T47D (cell line): ENCODE results near the gene DIP2C.

ENCODE experiments used
- DNase-seq, 2 experiments: peaks; one replicate each; pipeline versions ENCODE4 v3.0.0 to v3.0.0-alpha.2; 2011 to 2012; ENCODE audit warnings: low read depth in 1 of 2, low spot score in 1 of 2
- JUND ChIP-seq: IDR thresholded peaks from 2 replicates; pipeline ENCODE4 v1.6.1; 2012; ENCODE audit warnings: low read depth
- in situ Hi-C: cut with HindIII; loops from 2 replicates; pipeline ENCODE4 v1.10.0; 2016; ENCODE audit warnings: low sequenced_read_pairs, low pct_unique_long_range_greater_than_20kb

The DIP2C gene

DNA sequence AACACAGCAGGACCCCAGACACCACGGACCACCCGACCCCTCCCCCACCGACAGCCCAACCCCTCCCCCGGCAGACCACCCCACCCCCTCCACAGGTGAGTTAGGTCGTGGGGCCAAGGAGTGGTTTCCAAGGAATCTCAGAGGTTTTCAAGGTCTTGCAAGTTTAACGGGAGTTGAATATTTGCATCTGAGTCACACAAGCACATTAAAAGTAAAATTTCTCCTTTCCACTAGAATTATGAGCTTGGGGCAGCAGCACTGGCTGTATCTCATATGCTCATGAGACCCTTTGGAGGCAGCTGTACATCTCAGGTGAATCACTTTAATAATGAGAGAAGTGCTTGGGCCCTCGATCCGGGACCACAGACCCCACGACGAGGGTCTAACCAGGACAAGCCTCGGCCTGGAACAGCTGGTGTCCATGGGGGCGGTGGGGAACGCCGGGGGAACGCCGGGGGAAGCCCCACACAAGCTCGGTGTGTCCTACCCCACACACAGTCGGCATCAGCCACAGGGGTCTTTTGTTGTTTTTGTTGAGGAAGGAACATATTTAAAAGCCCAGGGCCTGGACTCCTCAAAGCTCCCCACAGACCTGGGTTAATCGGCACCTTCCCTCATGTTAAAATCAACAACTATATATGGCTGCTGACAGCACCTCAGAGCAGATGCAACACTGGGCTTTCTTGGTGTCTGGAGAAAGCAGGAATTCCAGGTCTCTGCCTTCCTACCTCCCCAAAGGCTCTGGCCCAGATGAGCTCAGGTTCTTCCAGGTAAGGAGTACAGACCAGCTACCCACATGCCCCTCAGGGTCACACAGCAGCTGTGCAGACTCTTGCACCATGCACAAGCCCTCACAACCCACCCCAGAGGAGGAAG is 130.3 kb downstream of the DIP2C start:
- no peak for DNase-seq
- in situ Hi-C loops: no loop called here
- TF ChIP-seq JUND: no peak

DNA sequence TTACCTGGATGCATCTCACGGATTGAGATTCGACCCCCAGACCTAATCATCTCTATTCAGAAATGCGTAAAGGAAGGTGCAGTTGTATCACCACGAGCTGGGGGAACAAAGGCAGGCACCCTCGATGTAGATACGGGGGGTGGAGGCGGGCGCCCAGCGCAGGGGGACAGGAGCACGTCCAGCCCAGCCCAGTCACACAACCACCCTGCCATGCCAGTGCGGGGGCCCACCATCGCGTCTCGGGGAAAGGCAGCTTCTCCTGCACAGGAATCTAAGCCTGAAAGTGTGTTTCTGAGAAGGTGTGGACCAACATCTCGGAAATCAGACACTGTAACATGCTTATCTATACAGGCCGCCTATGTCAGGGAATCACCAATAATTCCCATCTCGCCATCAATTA is 131.1 kb downstream of the DIP2C start:
- TF ChIP-seq JUND: no peak
- DNase-seq: no peak
- in situ Hi-C loops: no loop called here

DNA sequence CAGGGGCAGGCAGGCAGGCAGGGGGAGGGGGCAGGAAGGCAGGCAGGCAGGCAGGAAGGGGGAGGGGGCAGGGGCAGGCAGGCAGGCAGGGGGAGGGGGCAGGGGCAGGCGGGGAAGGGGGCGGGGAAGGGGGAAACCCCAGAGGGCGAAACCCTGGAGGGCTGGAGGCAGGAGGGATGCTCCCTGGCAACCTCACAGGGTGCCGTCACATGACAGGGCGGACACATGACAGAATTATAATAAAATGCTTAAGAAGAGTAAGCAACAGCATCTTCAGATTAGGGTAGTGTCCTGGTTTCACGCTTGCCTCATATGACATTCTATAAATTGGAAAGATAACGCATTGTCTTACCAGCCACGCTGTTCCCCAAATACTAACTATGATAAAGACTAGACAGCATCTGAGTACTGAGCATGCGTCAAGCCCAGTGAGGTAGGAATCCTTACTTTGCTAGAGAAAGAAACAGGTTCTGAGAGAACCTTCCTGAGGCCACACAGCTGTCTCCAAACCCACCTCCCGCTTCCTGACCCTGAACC is 131.6 kb downstream of the DIP2C start:
- in situ Hi-C loops: no loop called here
- peak in 1 of 2 experiments; percentile 31 for DNase-seq
- no peak for TF ChIP-seq JUND

DNA sequence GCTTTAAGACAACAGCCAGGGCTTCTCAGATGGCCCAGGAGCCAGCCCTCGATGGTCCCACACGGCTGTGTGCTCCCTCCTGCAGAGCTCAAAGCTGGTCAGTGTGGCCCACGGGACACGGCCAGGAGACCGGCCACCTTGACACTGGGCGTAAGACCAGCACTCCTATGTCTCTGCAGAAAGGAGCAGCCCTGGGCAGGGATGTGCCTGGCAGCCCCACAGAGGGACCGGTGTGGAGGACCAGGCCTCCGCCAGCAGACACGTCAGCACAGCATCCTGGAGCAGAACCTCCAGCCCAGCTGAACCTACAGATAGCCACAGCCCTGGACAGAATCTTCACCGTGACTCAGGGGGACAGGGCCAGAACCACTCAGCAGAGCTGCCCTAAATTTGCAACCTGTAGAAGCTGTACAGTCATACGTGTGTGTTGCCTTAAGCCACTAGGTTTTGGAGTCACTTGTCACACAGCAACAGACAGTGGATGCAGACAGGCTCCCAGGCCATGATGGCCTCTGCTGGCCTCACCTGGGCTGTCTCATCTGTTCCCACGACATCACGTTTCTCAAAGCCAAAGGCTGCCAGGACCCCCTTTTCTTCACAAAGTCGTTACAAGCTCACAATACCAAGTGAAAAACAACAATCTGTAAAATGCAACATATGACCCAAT is 132.4 kb downstream of the DIP2C start:
- DNase-seq: no peak
- in situ Hi-C loops: no loop called here
- no peak for TF ChIP-seq JUND

DNA sequence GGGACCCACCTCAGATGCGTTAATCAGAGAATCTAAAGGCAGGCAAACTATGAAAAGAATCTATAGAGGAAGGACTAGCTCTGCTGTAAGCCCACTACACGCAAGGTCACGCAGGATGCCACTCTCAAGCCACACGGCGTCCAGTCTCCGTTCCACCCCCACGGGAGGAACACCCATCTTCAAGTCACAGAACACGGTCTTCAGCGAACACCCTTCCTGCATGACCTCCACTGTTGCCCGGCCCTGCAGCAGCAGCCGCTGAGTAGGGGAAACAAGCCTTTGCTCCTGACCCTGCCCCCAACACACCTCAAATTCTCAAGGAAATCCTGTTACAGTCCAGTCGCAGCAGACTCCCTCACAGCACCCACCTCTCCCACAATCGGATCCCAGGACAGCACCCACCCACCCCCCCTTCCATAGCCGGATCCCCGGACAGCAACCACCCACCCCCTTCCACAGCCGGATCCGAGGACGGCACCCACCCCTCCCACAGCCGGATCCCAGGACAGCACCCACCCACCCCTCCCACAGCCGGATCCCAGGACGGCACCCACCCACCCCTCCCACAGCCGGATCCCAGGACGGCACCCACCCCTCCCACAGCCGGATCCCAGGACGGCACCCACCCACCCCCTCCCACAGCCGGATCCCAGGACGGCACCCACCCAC is 133.7 kb downstream of the DIP2C start:
- TF ChIP-seq JUND: no peak
- in situ Hi-C loops: no loop called here
- no peak for DNase-seq

DNA sequence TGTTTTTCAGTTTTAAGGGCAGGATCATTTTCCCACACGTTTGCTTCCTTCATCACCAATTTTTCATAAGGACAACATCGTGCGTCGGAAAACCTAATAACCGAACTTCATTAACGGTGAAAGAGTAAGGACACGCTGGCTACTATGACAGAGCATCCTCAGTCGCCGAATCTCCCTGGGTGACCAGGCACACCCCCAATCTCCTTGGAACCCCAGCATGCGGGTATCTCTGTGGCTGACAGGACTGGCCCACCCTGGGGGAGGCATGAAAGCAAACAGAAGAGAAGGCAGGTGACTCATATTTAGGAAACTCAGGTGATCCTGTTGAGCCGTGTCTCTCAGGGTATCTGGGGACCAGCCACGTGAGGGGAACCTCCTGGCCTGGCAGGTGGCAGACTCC is 134.2 kb downstream of the DIP2C start:
- TF ChIP-seq JUND: no peak
- in situ Hi-C loops: no loop called here
- no peak for DNase-seq

DNA sequence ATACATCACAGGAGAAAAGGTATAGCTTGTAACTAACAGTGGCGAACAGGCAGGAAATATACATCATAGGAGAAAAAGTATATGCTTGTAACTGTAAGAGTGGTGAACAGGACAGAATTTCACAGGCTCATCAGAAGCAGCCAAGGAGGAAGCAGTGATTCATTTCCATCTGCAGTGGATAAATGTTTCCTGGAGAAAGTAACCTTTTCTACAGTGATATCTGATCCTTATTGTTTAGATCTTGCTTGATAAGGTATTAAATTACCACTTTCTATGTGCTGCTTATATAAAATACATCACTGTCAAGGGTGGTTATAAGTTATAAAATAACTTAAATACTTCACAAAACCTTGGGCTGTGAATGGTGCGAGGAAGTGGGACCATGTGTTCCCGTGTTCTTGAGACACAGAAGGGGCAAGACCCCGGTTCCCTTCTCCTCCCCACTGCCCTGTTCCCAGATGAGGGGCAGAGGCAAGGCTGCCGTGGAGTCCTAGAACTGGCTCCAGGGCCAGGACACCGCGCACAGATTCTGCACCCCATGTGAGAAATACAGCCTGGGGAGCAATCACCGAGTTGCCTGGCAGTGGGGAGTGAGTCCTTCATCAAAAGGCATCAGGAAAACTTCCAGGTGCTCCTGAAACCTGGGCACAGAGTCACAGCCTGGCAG is 135.2 kb downstream of the DIP2C start:
- TF ChIP-seq JUND: no peak
- no peak for DNase-seq
- in situ Hi-C loops: no loop called here

DNA sequence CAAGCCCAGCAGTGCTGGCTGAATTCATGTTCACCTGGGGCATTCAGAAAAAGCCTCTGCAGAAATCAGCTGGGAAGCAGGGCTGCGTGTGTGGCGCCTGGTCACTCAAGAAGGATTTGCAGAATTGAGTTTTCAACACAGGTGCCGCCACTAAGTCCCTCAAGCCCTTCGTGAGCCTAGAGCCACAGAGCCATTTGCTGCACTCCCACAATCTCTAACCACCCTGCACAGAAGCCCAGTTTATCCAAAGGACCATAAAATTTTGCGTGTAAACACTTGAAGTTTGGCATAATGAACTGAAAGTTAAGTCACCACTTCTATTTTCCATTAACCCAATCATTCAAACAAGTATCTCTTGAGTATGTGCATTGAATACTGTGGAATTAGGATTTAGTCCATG is 136.2 kb downstream of the DIP2C start:
- in situ Hi-C loops: no loop called here
- no peak for DNase-seq
- no peak for TF ChIP-seq JUND

DNA sequence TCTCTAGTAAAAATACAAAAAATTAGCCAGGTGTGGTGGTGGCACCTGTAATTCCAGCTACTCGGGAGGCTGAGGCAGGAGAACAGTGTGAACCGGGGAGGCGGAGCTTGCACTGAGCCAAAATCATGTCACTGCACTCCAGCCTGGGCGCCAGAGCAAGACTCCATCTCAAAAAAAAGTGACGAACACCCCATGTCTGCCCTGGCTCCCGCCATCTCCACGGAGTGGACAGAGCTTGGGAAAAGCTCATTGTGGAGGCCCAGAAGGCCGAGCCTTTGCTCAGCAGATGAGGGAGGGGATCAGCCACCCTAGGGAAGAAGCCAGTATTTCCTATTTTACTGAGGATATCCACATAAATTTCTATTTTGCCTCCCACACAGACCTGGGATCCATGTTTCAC is 136.8 kb downstream of the DIP2C start:
- in situ Hi-C loops: no loop called here
- TF ChIP-seq JUND: no peak
- DNase-seq: no peak

DNA sequence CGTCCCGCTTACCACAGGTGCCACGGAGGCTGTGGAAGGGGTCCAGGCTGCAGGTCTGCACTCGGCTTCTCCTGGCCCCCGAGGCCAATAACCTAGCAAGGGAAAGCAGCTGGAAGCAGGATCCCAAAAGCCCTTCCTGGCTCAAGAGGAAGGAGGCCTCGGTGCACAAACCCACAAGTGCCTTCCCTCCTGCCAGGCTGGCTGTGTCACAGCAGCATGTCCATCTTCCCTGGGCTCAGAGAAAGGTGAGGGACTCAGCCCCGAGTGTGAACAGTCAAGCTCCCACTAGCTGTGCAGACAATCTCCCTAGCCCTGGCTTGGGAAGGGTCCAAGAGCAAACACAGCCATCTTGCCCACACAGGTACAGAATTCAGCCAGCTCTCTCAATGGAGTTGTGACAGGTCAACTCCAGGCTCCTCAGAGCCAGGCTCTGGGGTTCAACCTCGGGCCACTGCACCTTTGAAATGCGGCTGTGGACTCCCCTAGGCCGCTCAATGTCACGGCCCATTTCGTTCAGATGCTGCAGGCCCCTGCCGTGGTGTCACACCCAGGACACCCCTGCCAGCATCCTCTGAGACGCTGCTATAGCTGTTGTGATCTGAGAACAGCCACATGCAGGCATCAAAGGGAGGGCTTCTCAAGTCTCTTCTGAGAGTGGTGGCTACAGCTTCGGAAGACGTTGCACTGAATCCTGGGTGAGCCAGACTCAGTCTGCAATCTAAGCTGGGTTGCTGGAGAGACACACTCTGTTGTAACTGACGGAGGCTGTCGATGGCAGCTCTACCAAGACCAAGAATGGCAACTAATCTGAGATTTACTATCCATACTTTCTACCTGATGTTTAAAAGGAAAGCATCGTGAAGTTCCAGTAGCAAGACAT is 137.9 kb downstream of the DIP2C start:
- TF ChIP-seq JUND: no peak
- no peak for DNase-seq
- in situ Hi-C loops: no loop called here

DNA sequence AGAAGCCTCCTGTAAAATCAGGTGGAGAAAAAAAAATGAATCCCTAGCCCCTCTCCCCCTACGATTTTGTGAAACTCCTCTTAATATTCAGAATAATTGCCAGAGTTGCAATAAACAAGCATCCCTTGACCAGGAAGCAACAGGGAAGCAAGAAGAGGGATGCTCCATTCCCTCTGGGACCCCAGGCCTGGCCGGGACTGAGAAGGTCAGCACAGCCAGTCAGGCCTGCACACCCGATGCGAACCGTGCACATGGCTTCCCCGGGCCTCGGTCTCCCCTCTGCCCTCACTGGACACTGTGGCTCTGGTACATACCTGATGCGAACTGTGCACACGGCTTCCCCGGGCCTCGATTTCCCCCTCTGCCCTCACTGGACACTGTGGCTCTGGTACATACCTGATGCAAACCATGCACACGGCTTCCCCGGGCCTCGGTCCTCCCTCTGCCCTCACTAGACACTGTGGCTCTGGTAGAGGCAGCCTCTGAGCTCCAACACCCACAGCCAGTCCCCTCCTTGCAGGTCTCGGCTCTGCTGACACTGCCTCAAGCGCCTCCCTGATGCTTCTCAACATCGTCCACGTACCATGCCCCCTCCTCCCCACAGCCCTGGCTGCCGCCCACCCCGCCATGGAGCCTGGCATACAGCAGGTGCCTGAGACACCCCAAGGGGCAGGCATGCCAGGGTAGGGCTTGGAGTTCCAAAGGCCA is 138.6 kb downstream of the DIP2C start:
- in situ Hi-C loops: no loop called here
- no peak for TF ChIP-seq JUND

More for the DNA sequence above, 138.6 kb downstream of the DIP2C start:
- no peak for DNase-seq
